Lung (tissue), 12 donors: Measurements from ENCODE around the gene ATRX. TPM values are rescaled to one million over a fixed set of nuclear protein-coding genes. Genes with fewer than 3 reads are reported as not detected.
"Not testable (repeated sequence)": the region's sequence is repeated elsewhere in the genome, so short reads cannot be mapped to it uniquely, and the experiment has no call there.

Experiments
- ATAC-seq: fragments of 200-7000 bp; cut with Tn5 transposase; one replicate; pipeline ENCODE4 v1.9.1; 2020; ENCODE audit warnings: moderate number of reproducible peaks; ENCODE audit not compliant: insufficient read depth, low FRiP score
- DNase-seq, 3 donors: peaks; one replicate each; pipeline ENCODE4 v3.0.0-alpha.2; 2013 to 2017
- H3K27ac ChIP-seq, 2 donors: one replicate each; pipeline ENCODE4 v1.5.1; 2013; ENCODE audit warnings: mild to moderate bottlenecking in 2 of 2, moderate library complexity in 2 of 2, control low read depth in 1 of 2, inconsistent platforms in 1 of 2, low read depth in 1 of 2, low read length in 1 of 2
- H3K27me3 ChIP-seq, 3 donors: one replicate each; pipeline ENCODE4 v1.5.1; 2013; ENCODE audit warnings: low read length in 2 of 3; ENCODE audit not compliant: control insufficient read depth in 3 of 3, insufficient read depth in 3 of 3
- H3K36me3 ChIP-seq, 4 donors: one replicate each; pipeline ENCODE4 v1.5.1; 2013; ENCODE audit warnings: low read length in 4 of 4, mild to moderate bottlenecking in 1 of 4, moderate library complexity in 1 of 4; ENCODE audit not compliant: control insufficient read depth in 4 of 4, insufficient read depth in 4 of 4
- H3K4me1 ChIP-seq, 5 donors: one replicate each; pipeline ENCODE4 v1.5.1; 2013; ENCODE audit warnings: low read length in 5 of 5, mild to moderate bottlenecking in 2 of 5, moderate library complexity in 1 of 5; ENCODE audit not compliant: control insufficient read depth in 5 of 5, insufficient read depth in 5 of 5
- H3K4me3 ChIP-seq: one replicate; pipeline ENCODE4 v1.5.1; 2013; ENCODE audit warnings: mild to moderate bottlenecking, control low read depth, moderate library complexity
- H3K9ac ChIP-seq, 2 donors: one replicate each; pipeline ENCODE4 v1.5.1; 2013; ENCODE audit warnings: low read length in 2 of 2, control low read depth in 1 of 2; ENCODE audit not compliant: insufficient read depth in 1 of 2
- H3K9me3 ChIP-seq, 4 donors: one replicate each; pipeline ENCODE4 v1.5.1; 2013; ENCODE audit warnings: low read length in 3 of 4, mild to moderate bottlenecking in 1 of 4, moderate library complexity in 1 of 4; ENCODE audit not compliant: control insufficient read depth in 4 of 4, insufficient read depth in 3 of 4
- WGBS, 2 donors: extraction: QIAGEN DNeasy Blood & Tissue Kit; methylation state at CpG; one replicate each; pipeline ENCODE4 v1.1.7; 2013; 5-methylcytosine and 5-hydroxymethylcytosine counted together
- polyA plus RNA-seq, 2 donors: library from polyadenylated mRNA; stranded (reverse); fragments of 200-250 nt; gene quantifications; one replicate each; pipeline ENCODE4 v1.2.1, GENCODE V29; 2013
- total RNA-seq, 2 donors: library from RNA; depleted of rRNA in 1 of 2; stranded (reverse); fragments of >200 nt in 1 of 2; gene quantifications; one replicate each; pipeline ENCODE4 v1.2.1, GENCODE V29; 2014 to 2021
- TF ChIP-seq, protein P1 (sequence below): IDR thresholded peaks from 2 replicates; pipeline ENCODE4 v1.5.1; 2012; ENCODE audit warnings: mild to moderate bottlenecking; ENCODE audit errors: control extremely low read depth, extremely low read depth
- donor health status: control.
- donor health status: control.
- donor health status: Bipolar disorder and iron deficiency.
- donor health status: healthy.
- donor health status: DM: yes; HTN: yes; CAD: no.

ATRX gene
- total and polyA plus RNA-seq, 4 donors = 10.6 to 208 (median 36.9) TPM

DNA sequence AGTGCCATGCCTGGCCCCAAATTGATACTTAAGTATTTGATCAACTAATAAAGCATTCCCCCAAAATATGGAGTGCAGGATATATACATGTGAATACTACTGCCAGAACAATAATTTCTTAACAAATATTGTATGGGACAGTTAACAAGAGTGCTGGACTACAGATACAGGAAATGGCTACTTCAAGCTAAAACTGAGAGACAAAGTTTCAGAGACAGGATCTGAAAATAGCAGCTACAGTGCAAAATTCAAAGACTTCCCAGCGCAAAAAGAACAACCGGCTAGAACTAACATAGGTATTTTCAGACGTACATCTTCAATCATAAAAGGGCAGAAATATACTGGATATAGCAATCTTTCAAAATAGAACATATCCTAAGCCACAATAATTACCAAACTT lies 6.3 kb downstream of the ATRX start:
- no peak overlapping the region for H3K4me3 ChIP-seq
- TF ChIP-seq, protein P1, sequence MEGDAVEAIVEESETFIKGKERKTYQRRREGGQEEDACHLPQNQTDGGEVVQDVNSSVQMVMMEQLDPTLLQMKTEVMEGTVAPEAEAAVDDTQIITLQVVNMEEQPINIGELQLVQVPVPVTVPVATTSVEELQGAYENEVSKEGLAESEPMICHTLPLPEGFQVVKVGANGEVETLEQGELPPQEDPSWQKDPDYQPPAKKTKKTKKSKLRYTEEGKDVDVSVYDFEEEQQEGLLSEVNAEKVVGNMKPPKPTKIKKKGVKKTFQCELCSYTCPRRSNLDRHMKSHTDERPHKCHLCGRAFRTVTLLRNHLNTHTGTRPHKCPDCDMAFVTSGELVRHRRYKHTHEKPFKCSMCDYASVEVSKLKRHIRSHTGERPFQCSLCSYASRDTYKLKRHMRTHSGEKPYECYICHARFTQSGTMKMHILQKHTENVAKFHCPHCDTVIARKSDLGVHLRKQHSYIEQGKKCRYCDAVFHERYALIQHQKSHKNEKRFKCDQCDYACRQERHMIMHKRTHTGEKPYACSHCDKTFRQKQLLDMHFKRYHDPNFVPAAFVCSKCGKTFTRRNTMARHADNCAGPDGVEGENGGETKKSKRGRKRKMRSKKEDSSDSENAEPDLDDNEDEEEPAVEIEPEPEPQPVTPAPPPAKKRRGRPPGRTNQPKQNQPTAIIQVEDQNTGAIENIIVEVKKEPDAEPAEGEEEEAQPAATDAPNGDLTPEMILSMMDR = no peak
- no peaks in the 10 kb centered on the region for H3K27me3 ChIP-seq
- no peak for ATAC-seq
- H3K9ac ChIP-seq = no peak overlapping the region
- H3K36me3 ChIP-seq = no peaks in the 10 kb centered on the region
- DNase-seq = no peak
- peaks cover 0 to 4% (median 0%) of the 10 kb centered on the region in 5 donors for H3K4me1 ChIP-seq
- no peaks in the 10 kb centered on the region for H3K9me3 ChIP-seq
- 39 to 65% methylated on average over 3 of the region's 3 CpGs for WGBS, 2 donors
- H3K27ac ChIP-seq = no peak overlapping the region

DNA sequence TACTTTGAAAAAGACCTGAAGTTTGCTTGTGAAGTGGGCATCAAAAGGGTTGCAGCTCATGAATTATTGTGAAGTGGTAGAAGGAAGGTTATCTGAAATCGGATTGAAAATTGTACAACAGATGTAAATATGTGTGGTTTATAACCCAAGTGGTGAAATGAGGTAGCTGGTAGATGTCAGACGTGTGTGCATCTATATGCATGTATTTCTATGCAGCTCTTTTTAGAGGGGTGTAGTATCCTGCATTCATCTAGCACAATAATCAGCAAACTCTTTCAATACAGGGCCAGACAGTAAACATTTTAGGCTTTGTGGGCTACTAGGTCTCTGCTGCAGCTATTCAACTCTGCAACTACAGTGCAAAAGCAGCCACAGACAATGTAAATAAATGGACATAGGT lies 9.4 kb downstream of the ATRX start:
- ATAC-seq (no peak), DNase-seq (no peak)
- H3K9ac ChIP-seq = no peak overlapping the region
- TF ChIP-seq, protein P1 = no peak
- H3K4me3 ChIP-seq = no peak overlapping the region
- 13 to 41% methylated on average over 2 of the region's 2 CpGs for WGBS, 2 donors
- peaks cover 0 to 1% (median 0%) of the 10 kb centered on the region in 4 donors for H3K36me3 ChIP-seq
- H3K27ac ChIP-seq = no peak overlapping the region
- H3K27me3 ChIP-seq = no peaks in the 10 kb centered on the region
- peaks cover 0 to 3% (median 0%) of the 10 kb centered on the region in 5 donors for H3K4me1 ChIP-seq
- H3K9me3 ChIP-seq = no peaks in the 10 kb centered on the region

DNA sequence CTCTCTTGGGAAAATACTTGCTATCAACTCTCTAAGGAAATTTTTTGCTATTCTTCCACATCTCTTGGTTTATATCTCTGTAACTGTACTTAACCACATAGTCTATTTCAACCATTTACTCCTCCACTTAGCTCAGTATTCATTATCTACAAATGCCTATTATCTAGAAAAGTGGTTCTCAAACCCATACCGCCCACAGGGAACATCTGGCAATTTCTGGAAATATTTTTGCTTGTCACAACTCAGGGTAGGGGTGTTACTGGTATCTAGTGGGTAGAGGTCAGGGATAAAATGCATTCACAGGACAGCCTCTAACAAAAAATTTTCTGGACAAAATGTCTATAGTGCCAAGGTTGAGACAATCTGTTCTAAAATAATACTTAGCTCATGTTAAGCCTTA lies 14.4 kb downstream of the ATRX start:
- H3K27me3 ChIP-seq = no peaks in the 10 kb centered on the region
- no peaks in the 10 kb centered on the region for H3K9me3 ChIP-seq
- H3K36me3 ChIP-seq = peaks cover 0 to 1% (median 0%) of the 10 kb centered on the region in 4 donors
- DNase-seq (no peak), ATAC-seq (no peak)
- WGBS, 2 donors = 69 to 100% methylated on average over 1 of the region's 1 CpG
- H3K4me3 ChIP-seq = no peak overlapping the region
- TF ChIP-seq, protein P1 = no peak
- H3K4me1 ChIP-seq = peaks cover 0 to 1% (median 0%) of the 10 kb centered on the region in 5 donors
- no peak overlapping the region for H3K9ac ChIP-seq
- H3K27ac ChIP-seq = no peak overlapping the region

DNA sequence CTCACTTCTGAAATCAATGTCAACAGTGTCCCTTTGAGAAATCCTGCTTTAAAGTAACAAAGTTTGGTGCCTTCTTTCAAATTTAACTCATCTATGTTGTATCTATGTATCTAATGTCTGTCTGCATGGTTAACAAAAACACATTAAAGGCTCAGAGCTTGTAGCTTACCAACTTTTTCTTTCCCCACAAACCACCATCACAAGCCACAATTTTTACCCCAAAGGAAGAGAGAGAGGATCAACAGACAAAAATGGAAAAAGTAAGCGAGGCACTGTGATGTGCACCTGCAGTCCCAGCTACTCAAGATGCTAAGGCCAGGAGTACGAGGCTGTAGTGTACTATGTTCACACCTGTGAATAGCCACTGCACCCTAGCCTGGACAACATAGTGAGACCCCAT lies 17.2 kb downstream of the ATRX start:
- H3K9me3 ChIP-seq = no peaks in the 10 kb centered on the region
- H3K27ac ChIP-seq = no peak overlapping the region
- no peak overlapping the region for H3K4me3 ChIP-seq
- H3K9ac ChIP-seq = no peak overlapping the region
- WGBS, 2 donors = 59 to 61% methylated on average over 2 of the region's 2 CpGs
- H3K27me3 ChIP-seq = no peaks in the 10 kb centered on the region
- no peak for DNase-seq
- H3K4me1 ChIP-seq = peaks cover 0 to 1% (median 0%) of the 10 kb centered on the region in 5 donors
- no peak for ATAC-seq
- no peaks in the 10 kb centered on the region for H3K36me3 ChIP-seq
- TF ChIP-seq, protein P1 = no peak

DNA sequence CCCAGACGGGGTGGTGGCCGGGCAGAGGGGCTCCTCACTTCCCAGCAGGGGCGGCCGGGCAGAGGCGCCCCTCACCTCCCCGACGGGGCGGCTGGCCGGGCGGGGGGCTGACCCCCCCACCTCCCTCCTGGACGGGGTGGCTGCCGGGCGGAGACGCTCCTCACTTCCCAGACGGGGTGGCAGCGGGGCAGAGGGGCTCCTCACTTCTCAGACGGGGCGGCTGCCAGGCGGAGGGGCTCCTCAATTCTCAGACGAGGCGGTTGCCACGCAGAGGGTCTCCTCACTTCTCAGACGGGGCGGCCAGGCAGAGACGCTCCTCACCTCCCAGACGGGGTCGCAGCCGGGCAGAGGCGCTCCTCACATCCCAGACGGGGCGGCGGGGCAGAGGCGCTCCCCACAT lies 19.8 kb downstream of the ATRX start:
- H3K4me3 ChIP-seq, H3K27me3 ChIP-seq, H3K9me3 ChIP-seq, H3K4me1 ChIP-seq, ATAC-seq, H3K9ac ChIP-seq, H3K36me3 ChIP-seq, DNase-seq, H3K27ac ChIP-seq: not testable (repeated sequence)
- 94 to 96% methylated on average over 11 to 29 of the region's 33 CpGs for WGBS, 2 donors
